ENCODE data around the gene ACBD6.

Gene ACBD6

GRCh38 chr1:180534214-180534613, 31.8 kb upstream of the ACBD6 start:
- H3K36me3 ChIP-seq (ENCODE audit: control insufficient read depth in 4 of 4, insufficient read depth in 4 of 4, low read length in 3 of 4), result no peaks in the 10 kb centered on the region
- ChIA-PET POLR2A (no interaction called here), CTCF (interaction anchor here (1.4 to 11.0 kb wide), 2 partner anchors 12 to 329 kb away, joined by 4 to 73 read pairs; no protein-coding TSS in a partner anchor)
- H3K27ac ChIP-seq (ENCODE audit: insufficient read depth in 1 of 2, low read depth in 1 of 2, low read length in 2 of 2, poor library complexity in 1 of 2, severe bottlenecking in 2 of 2), result no peak overlapping the region
- H3K4me1 ChIP-seq (ENCODE audit: control extremely low read depth in 1 of 4, control insufficient read depth in 4 of 4, insufficient read depth in 4 of 4, low read length in 3 of 4), result no peaks in the 10 kb centered on the region
- H3K9me3 ChIP-seq (ENCODE audit: control extremely low read depth in 1 of 5, control insufficient read depth in 4 of 5, insufficient read depth in 2 of 5, low read depth in 1 of 5, low read length in 4 of 5), result no peaks in the 10 kb centered on the region
- H3K4me3 ChIP-seq (ENCODE audit: control insufficient read depth in 1 of 7, extremely low read depth in 1 of 7, insufficient read depth in 4 of 7, low read depth in 2 of 7, low read length in 6 of 7), result no peak overlapping the region
- WGBS (ENCODE audit: insufficient coverage), result 98% methylated on average over 5 of the region's 7 CpGs
- no peak for DNase-seq
- no peaks in the 10 kb centered on the region for H3K27me3 ChIP-seq (replicated peaks in 2 of 5; ENCODE audit: control insufficient read depth in 4 of 5, insufficient read depth in 5 of 5, low read length in 4 of 5)

- Histone ChIP-seq H3K4me3 (ENCODE audit: control insufficient read depth in 1 of 7, extremely low read depth in 1 of 7, insufficient read depth in 4 of 7, low read depth in 2 of 7, low read length in 6 of 7) (no peak overlapping the region), H3K4me1 (ENCODE audit: control extremely low read depth in 1 of 4, control insufficient read depth in 4 of 4, insufficient read depth in 4 of 4, low read length in 3 of 4) (no peaks in the 10 kb centered on the region), H3K27me3 (replicated peaks in 2 of 5; ENCODE audit: control insufficient read depth in 4 of 5, insufficient read depth in 5 of 5, low read length in 4 of 5) (no peaks in the 10 kb centered on the region), H3K9me3 (ENCODE audit: control extremely low read depth in 1 of 5, control insufficient read depth in 4 of 5, insufficient read depth in 2 of 5, low read depth in 1 of 5, low read length in 4 of 5) (no peaks in the 10 kb centered on the region), H3K27ac (ENCODE audit: insufficient read depth in 1 of 2, low read depth in 1 of 2, low read length in 2 of 2, poor library complexity in 1 of 2, severe bottlenecking in 2 of 2) (no peak overlapping the region), H3K36me3 (ENCODE audit: control insufficient read depth in 4 of 4, insufficient read depth in 4 of 4, low read length in 3 of 4) (no peaks in the 10 kb centered on the region)
- WGBS (ENCODE audit: insufficient coverage), result 71% methylated on average over 8 of the region's 10 CpGs
- ChIA-PET POLR2A (no interaction called here), CTCF (interaction anchor here (0.7 to 11.0 kb wide), 5 partner anchors 9 to 329 kb away, joined by 3 to 73 read pairs (median 4); no protein-coding TSS in a partner anchor)
- peak; percentile 50 to 76 (median 71) for DNase-seq
Observed at GRCh38 chr1:180533266-180533987, 31.1 kb upstream of the ACBD6 start.

GRCh38 chr1:180532854-180533253, 30.5 kb upstream of the ACBD6 start:
- no peak for DNase-seq
- H3K36me3 ChIP-seq (ENCODE audit: control insufficient read depth in 4 of 4, insufficient read depth in 4 of 4, low read length in 3 of 4), result no peaks in the 10 kb centered on the region
- H3K4me3 ChIP-seq (ENCODE audit: control insufficient read depth in 1 of 7, extremely low read depth in 1 of 7, insufficient read depth in 4 of 7, low read depth in 2 of 7, low read length in 6 of 7), result no peak overlapping the region
- no peaks in the 10 kb centered on the region for H3K9me3 ChIP-seq (ENCODE audit: control extremely low read depth in 1 of 5, control insufficient read depth in 4 of 5, insufficient read depth in 2 of 5, low read depth in 1 of 5, low read length in 4 of 5)
- CTCF ChIA-PET, result interaction anchor here (0.6 to 11.0 kb wide), 5 partner anchors 9 to 330 kb away, joined by 3 to 73 read pairs (median 4); no protein-coding TSS in a partner anchor
- H3K27me3 ChIP-seq (replicated peaks in 2 of 5; ENCODE audit: control insufficient read depth in 4 of 5, insufficient read depth in 5 of 5, low read length in 4 of 5), result no peaks in the 10 kb centered on the region
- no peak overlapping the region for H3K27ac ChIP-seq (ENCODE audit: insufficient read depth in 1 of 2, low read depth in 1 of 2, low read length in 2 of 2, poor library complexity in 1 of 2, severe bottlenecking in 2 of 2)
- no peaks in the 10 kb centered on the region for H3K4me1 ChIP-seq (ENCODE audit: control extremely low read depth in 1 of 4, control insufficient read depth in 4 of 4, insufficient read depth in 4 of 4, low read length in 3 of 4)
- POLR2A ChIA-PET, result no interaction called here
- WGBS (ENCODE audit: insufficient coverage), result 97% methylated on average over 3 of the region's 5 CpGs

- ChIA-PET POLR2A (interaction anchor here (0.6 kb wide), 3 partner anchors 16 to 101 kb away, joined by 3 to 4 read pairs (median 3); no protein-coding TSS in a partner anchor), CTCF (interaction anchor here (0.6 to 11.0 kb wide), 4 partner anchors 14 to 332 kb away, joined by 3 to 73 read pairs (median 4); no protein-coding TSS in a partner anchor)
- Histone ChIP-seq H3K27ac (ENCODE audit: insufficient read depth in 1 of 2, low read depth in 1 of 2, low read length in 2 of 2, poor library complexity in 1 of 2, severe bottlenecking in 2 of 2) (no peak overlapping the region), H3K4me3 (ENCODE audit: control insufficient read depth in 1 of 7, extremely low read depth in 1 of 7, insufficient read depth in 4 of 7, low read depth in 2 of 7, low read length in 6 of 7) (no peak overlapping the region), H3K27me3 (replicated peaks in 2 of 5; ENCODE audit: control insufficient read depth in 4 of 5, insufficient read depth in 5 of 5, low read length in 4 of 5) (no peaks in the 10 kb centered on the region), H3K9me3 (ENCODE audit: control extremely low read depth in 1 of 5, control insufficient read depth in 4 of 5, insufficient read depth in 2 of 5, low read depth in 1 of 5, low read length in 4 of 5) (no peaks in the 10 kb centered on the region), H3K4me1 (ENCODE audit: control extremely low read depth in 1 of 4, control insufficient read depth in 4 of 4, insufficient read depth in 4 of 4, low read length in 3 of 4) (peaks cover 0 to 1% (median 0%) of the 10 kb centered on the region in 4 experiments), H3K36me3 (ENCODE audit: control insufficient read depth in 4 of 4, insufficient read depth in 4 of 4, low read length in 3 of 4) (no peaks in the 10 kb centered on the region)
- no peak for DNase-seq
- 92% methylated on average over 3 of the region's 5 CpGs for WGBS (ENCODE audit: insufficient coverage)
Observed at GRCh38 chr1:180530501-180530900, 28.1 kb upstream of the ACBD6 start.

GRCh38 chr1:180528868-180529470, 26.6 kb upstream of the ACBD6 start:
- Histone ChIP-seq H3K36me3 (ENCODE audit: control insufficient read depth in 4 of 4, insufficient read depth in 4 of 4, low read length in 3 of 4) (no peaks in the 10 kb centered on the region), H3K9me3 (ENCODE audit: control extremely low read depth in 1 of 5, control insufficient read depth in 4 of 5, insufficient read depth in 2 of 5, low read depth in 1 of 5, low read length in 4 of 5) (no peaks in the 10 kb centered on the region), H3K27me3 (replicated peaks in 2 of 5; ENCODE audit: control insufficient read depth in 4 of 5, insufficient read depth in 5 of 5, low read length in 4 of 5) (no peaks in the 10 kb centered on the region), H3K4me3 (ENCODE audit: control insufficient read depth in 1 of 7, extremely low read depth in 1 of 7, insufficient read depth in 4 of 7, low read depth in 2 of 7, low read length in 6 of 7) (no peak overlapping the region), H3K4me1 (ENCODE audit: control extremely low read depth in 1 of 4, control insufficient read depth in 4 of 4, insufficient read depth in 4 of 4, low read length in 3 of 4) (peaks cover 0 to 7% (median 3%) of the 10 kb centered on the region in 4 experiments), H3K27ac (ENCODE audit: insufficient read depth in 1 of 2, low read depth in 1 of 2, low read length in 2 of 2, poor library complexity in 1 of 2, severe bottlenecking in 2 of 2) (no peak overlapping the region)
- ChIA-PET CTCF (interaction anchor here (1.3 to 11.0 kb wide), 3 partner anchors 9 to 334 kb away, joined by 3 to 73 read pairs (median 7); no protein-coding TSS in a partner anchor), POLR2A (no interaction called here)
- no peak for DNase-seq
- WGBS (ENCODE audit: insufficient coverage), result 98% methylated on average over 4 of the region's 11 CpGs

GRCh38 chr1:180527101-180527669, 24.8 kb upstream of the ACBD6 start:
- POLR2A ChIA-PET, result no interaction called here

More at GRCh38 chr1:180527101-180527669, 24.8 kb upstream of the ACBD6 start:
- peaks cover 0 to 7% (median 3%) of the 10 kb centered on the region in 4 experiments for H3K4me1 ChIP-seq (ENCODE audit: control extremely low read depth in 1 of 4, control insufficient read depth in 4 of 4, insufficient read depth in 4 of 4, low read length in 3 of 4)
- H3K4me3 ChIP-seq (ENCODE audit: control insufficient read depth in 1 of 7, extremely low read depth in 1 of 7, insufficient read depth in 4 of 7, low read depth in 2 of 7, low read length in 6 of 7), result no peak overlapping the region
- no peaks in the 10 kb centered on the region for H3K9me3 ChIP-seq (ENCODE audit: control extremely low read depth in 1 of 5, control insufficient read depth in 4 of 5, insufficient read depth in 2 of 5, low read depth in 1 of 5, low read length in 4 of 5)
- DNase-seq, result no peak
- WGBS (ENCODE audit: insufficient coverage), result 98% methylated on average over 4 of the region's 5 CpGs
- no peaks in the 10 kb centered on the region for H3K36me3 ChIP-seq (ENCODE audit: control insufficient read depth in 4 of 4, insufficient read depth in 4 of 4, low read length in 3 of 4)
- CTCF ChIA-PET, result interaction anchor here (0.6 to 2.1 kb wide), 3 partner anchors 8 to 164 kb away, joined by 3 to 7 read pairs (median 3); no protein-coding TSS in a partner anchor
- no peaks in the 10 kb centered on the region for H3K27me3 ChIP-seq (replicated peaks in 2 of 5; ENCODE audit: control insufficient read depth in 4 of 5, insufficient read depth in 5 of 5, low read length in 4 of 5)
- no peak overlapping the region for H3K27ac ChIP-seq (ENCODE audit: insufficient read depth in 1 of 2, low read depth in 1 of 2, low read length in 2 of 2, poor library complexity in 1 of 2, severe bottlenecking in 2 of 2)

Data from common myeloid progenitor, CD34-positive (primary cell).